Epithelial cell of proximal tubule (primary cell): Measurements from ENCODE around the gene PIGA. TPM values are rescaled to one million over a fixed set of nuclear protein-coding genes. Genes with fewer than 3 reads are reported as not detected.

Experiments used
- DNase-seq: peaks from one replicate; pipeline ENCODE4 v3.0.0-alpha.2; 2011; ENCODE audit warnings: low read depth
- H3K4me3 ChIP-seq: 2 replicates; pipeline ENCODE4 v1.5.1; 2011; ENCODE audit warnings: low read depth, mild to moderate bottlenecking, low read length
- total RNA-seq: library from RNA; depleted of rRNA; stranded (reverse); fragments of >200 nt; gene quantifications from 2 replicates; pipeline ENCODE4 v1.2.3, GENCODE V29; 2015
- TF ChIP-seq, protein P1 (sequence below): conservative IDR thresholded peaks from 2 replicates; pipeline ENCODE4 v1.5.1; 2012; ENCODE audit warnings: low read depth, mild to moderate bottlenecking, low read length

PIGA gene, protein sequence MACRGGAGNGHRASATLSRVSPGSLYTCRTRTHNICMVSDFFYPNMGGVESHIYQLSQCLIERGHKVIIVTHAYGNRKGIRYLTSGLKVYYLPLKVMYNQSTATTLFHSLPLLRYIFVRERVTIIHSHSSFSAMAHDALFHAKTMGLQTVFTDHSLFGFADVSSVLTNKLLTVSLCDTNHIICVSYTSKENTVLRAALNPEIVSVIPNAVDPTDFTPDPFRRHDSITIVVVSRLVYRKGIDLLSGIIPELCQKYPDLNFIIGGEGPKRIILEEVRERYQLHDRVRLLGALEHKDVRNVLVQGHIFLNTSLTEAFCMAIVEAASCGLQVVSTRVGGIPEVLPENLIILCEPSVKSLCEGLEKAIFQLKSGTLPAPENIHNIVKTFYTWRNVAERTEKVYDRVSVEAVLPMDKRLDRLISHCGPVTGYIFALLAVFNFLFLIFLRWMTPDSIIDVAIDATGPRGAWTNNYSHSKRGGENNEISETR
- 8.8 and 9.5 TPM in 2 replicates for total RNA-seq

DNA sequence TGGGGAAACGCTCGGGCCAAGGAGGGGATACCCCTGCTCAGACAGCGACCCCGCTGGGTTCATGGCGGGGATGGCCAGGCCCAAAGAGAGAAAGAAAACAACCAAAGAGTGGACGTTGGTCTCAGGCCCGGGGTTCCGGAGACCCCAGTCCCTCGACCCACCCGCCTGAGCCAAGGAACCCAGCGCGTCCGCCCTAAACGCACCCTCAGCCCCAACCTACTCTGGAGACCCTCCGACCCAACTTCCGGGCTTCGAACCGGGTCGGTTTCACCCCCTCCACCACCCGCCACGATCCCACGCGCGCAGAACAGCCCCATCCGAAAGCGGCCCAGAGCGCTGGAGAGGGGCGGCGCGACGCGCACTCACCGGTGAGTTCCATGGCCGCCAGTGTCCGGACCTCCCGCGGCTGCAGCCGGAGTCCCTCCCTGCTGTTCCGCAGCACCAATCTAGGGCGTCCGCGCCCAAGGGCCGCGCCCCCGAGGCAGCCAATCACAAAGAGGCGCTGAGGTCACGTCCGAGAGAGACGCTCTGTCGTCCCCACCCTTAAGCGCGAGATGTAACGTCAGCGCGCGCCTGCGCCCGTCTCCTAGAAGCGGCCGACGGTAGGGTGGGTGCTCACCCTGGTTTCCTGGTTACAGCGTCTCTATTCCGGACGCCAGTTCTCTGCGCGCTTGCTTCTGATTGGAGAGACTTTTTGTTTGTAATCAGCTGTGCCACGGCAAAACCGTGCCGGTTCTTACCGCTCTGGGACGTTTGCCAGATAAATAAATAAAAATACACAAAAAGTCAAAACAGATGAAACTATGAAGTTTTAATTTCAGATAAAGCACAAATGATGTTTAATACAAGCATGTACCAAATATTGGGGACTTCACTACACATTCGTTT is at the start of gene PIGA:
Gene PIGA, minus strand, starts transcription at position 389 of the 888 bp plus-strand sequence. CDS start 3,593 bp downstream, outside the sequence.
- DNase-seq, result peak; percentile 56
- H3K4me3 ChIP-seq, result peak within 1 kb of the TSS; percentile 83
- TF ChIP-seq, protein P1, sequence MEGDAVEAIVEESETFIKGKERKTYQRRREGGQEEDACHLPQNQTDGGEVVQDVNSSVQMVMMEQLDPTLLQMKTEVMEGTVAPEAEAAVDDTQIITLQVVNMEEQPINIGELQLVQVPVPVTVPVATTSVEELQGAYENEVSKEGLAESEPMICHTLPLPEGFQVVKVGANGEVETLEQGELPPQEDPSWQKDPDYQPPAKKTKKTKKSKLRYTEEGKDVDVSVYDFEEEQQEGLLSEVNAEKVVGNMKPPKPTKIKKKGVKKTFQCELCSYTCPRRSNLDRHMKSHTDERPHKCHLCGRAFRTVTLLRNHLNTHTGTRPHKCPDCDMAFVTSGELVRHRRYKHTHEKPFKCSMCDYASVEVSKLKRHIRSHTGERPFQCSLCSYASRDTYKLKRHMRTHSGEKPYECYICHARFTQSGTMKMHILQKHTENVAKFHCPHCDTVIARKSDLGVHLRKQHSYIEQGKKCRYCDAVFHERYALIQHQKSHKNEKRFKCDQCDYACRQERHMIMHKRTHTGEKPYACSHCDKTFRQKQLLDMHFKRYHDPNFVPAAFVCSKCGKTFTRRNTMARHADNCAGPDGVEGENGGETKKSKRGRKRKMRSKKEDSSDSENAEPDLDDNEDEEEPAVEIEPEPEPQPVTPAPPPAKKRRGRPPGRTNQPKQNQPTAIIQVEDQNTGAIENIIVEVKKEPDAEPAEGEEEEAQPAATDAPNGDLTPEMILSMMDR, result no peak

DNA sequence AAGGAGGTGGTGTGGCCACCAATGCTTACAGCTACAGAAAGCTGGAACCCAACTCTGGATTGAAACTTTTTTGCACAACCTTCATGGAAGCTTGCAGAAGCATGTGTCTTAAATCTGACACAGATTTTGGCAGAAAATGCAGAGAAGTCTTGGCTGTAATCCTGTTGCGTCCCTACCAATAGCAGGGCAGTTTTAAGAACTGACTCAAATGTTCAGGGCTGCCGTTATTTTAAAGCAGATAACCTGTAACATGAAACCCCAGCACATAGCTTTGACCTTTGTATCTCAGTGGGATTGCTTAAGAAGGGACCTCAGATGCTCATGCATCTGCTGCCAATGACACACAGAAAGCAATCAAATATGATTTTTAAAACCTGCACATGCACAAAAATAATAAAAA is 49.0 kb upstream of the PIGA start, which contains the start of gene VEGFD:
Gene VEGFD, minus strand, starts transcription at position 110 of the 400 bp plus-strand sequence. CDS start 467 bp downstream, outside the sequence.
- TF ChIP-seq, protein P1, result no peak
- H3K4me3 ChIP-seq, result no peak within 1 kb of the TSS
- no peak for DNase-seq

DNA sequence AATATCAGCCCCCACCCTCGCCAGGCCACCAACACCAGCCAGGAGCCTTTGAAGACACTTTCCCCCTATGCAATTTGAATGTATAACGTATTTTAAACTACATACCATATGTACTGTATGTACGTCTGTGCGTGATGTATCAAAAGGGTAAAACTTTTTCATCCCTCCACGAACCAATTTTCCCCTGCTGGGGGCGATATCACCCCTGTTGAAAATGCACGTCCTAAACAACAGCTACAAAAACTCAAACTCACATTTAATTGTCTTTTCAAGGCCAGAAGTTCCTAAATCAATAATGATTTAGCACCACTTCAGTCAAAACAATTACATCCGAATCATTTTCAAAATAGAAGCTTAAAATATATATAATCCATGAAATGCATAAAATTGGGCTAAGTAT is 47.5 kb upstream of the PIGA start:
- no peak overlapping the region for H3K4me3 ChIP-seq
- no peak for DNase-seq
- TF ChIP-seq, protein P1, result peak; percentile 23

DNA sequence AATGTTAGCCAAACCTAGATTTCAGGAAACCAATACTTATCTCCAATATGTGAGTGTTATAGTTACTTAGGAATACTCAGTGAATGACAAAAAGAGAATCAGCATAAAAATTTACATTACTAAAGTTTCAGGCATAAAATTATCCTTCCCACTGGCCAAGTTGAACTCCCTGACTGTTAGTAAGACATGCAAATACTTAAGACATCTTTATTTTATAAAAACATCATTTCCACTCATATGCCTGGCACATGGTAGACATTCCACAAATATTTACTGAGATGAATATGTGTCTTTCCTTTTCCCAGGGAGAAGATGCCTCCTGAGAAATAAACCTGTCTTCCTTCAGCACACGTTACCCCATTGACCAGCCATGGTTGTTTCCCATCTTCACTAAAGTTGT is 41.6 kb upstream of the PIGA start:
- TF ChIP-seq, protein P1, result no peak
- no peak for DNase-seq
- H3K4me3 ChIP-seq, result no peak overlapping the region

DNA sequence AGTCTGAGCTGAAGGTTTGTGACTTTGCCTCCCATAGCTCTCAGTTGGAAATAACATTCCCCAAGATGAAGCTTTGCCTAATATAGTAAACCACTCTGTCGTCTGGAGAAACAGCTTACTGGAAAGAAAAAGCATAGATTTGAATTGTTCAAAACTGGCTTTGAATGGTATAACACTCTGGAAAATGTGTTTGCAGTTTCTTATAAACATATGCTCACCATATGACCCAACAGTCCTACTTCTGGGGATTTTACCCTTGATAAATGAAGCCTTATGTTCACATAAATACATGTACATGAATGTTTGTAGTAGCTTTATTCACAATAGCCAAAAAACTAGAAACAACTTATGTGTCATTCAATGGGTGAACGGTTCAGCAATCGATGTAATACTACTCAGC is 38.7 kb upstream of the PIGA start:
- DNase-seq, result no peak
- H3K4me3 ChIP-seq, result no peak overlapping the region
- TF ChIP-seq, protein P1, result no peak

DNA sequence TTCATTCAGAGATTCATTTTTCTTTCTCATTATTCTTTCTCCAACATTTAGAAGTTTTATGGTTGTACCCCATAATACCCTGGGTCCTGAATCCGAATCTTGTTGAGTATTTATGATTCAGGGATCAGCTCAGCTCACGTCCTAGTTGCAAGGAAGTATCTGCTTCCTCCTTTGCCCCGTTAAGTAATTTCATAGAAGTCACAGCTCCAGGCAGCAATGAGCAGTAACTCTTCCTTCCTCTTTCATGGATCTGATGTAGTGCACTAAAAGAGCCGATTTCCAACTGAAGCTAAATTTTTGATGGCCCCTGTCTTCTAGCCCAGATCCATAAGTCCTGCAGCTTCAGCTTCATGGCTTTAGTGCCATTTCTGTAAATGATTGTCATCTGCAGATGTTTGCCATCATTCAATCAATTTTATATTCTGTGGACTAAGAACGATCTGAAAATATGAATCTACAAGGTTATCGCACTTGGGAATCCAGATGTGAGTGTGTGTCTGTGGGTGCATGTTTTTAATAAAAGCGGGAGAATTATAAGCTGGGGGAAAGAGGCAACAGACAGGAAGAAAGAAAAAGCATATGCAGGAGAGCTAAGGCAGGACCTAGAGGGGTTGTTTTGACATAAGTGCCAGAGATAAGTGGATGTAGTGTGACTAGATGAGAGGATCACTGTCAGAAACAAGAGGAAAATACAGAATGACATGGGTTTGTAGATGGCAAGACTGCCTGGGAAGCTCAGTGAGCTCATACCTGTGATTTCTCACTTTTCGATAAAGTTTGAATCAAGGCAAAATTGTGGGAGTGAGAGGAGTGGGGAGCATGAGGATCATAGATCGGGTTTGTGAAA is 31.4 kb upstream of the PIGA start:
- no peak for DNase-seq
- H3K4me3 ChIP-seq, result no peak overlapping the region
- TF ChIP-seq, protein P1, result no peak
